PFSK-1 (cell line): ENCODE results near the gene CEMIP.

ENCODE experiments used
- FOXP2 ChIP-seq: optimal IDR thresholded peaks from 2 replicates; pipeline ENCODE3; 2011; ENCODE audit warnings: borderline replicate concordance, control low read depth, inconsistent platforms; ENCODE audit not compliant: insufficient read depth; ENCODE audit errors: extremely low read length, extremely low read depth
- POLR2AphosphoS5 ChIP-seq: IDR thresholded peaks from 2 replicates; pipeline ENCODE4 v1.6.1; 2012; ENCODE audit warnings: low read depth, mild to moderate bottlenecking, control low read depth, low read length, moderate library complexity
- SIN3A ChIP-seq: IDR thresholded peaks from 2 replicates; pipeline ENCODE4 v1.6.1; 2012; ENCODE audit warnings: mild to moderate bottlenecking, low read length, moderate library complexity, borderline replicate concordance; ENCODE audit not compliant: insufficient read depth
- TAF1 ChIP-seq: IDR thresholded peaks from 2 replicates; pipeline ENCODE4 v1.6.1; 2012; ENCODE audit warnings: low read length, control low read depth, borderline replicate concordance; ENCODE audit not compliant: insufficient read depth
- TF ChIP-seq, protein P1 (sequence below), 2 experiments: IDR thresholded peaks; 2 replicates each; pipeline versions ENCODE4 v1.6.1 to v1.8.0; 2011 to 2012; ENCODE audit warnings: low read depth in 2 of 2, low read length in 2 of 2, control low read depth in 1 of 2, inconsistent platforms in 1 of 2, mild to moderate bottlenecking in 1 of 2, moderate library complexity in 1 of 2; ENCODE audit not compliant: insufficient read depth in 1 of 2

DNA sequence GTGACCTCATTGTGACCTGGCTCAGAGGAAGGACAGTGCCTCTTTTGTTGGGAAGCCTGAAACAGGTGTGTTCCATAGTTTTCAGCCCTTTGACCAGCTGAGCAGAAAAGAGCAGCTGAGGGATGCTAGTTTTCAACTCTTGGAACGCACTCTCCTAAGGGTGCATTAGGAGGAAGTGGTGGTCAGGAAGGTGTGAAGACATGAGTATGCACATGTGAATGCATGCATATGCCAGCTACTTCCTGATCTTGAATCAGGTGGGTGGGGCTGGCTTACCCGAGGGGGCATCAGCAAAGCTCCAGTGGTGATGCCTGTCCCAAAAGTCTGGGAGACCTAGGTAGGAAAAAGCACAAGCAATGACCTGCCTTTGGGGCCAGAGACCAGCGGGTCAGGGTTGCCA lies 23.3 kb upstream of the CEMIP start:
- TF ChIP-seq, protein P1, sequence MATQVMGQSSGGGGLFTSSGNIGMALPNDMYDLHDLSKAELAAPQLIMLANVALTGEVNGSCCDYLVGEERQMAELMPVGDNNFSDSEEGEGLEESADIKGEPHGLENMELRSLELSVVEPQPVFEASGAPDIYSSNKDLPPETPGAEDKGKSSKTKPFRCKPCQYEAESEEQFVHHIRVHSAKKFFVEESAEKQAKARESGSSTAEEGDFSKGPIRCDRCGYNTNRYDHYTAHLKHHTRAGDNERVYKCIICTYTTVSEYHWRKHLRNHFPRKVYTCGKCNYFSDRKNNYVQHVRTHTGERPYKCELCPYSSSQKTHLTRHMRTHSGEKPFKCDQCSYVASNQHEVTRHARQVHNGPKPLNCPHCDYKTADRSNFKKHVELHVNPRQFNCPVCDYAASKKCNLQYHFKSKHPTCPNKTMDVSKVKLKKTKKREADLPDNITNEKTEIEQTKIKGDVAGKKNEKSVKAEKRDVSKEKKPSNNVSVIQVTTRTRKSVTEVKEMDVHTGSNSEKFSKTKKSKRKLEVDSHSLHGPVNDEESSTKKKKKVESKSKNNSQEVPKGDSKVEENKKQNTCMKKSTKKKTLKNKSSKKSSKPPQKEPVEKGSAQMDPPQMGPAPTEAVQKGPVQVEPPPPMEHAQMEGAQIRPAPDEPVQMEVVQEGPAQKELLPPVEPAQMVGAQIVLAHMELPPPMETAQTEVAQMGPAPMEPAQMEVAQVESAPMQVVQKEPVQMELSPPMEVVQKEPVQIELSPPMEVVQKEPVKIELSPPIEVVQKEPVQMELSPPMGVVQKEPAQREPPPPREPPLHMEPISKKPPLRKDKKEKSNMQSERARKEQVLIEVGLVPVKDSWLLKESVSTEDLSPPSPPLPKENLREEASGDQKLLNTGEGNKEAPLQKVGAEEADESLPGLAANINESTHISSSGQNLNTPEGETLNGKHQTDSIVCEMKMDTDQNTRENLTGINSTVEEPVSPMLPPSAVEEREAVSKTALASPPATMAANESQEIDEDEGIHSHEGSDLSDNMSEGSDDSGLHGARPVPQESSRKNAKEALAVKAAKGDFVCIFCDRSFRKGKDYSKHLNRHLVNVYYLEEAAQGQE (IDR thresholded peaks at IDR 0.05; ENCODE audit: insufficient read depth in 1 of 2, low read depth in 2 of 2, low read length in 2 of 2), result no peak
- TF ChIP-seq TAF1 (no peak), SIN3A (no peak), POLR2AphosphoS5 (no peak), FOXP2 (no peak)
